Glutamatergic neuron (in vitro differentiated cells): ENCODE measurements around the gene ULBP2. TPM values are rescaled to one million over a fixed set of nuclear protein-coding genes. Genes with fewer than 3 reads are reported as not detected.

Experiments
- DNase-seq: peaks from one replicate; pipeline ENCODE4 v3.0.0; 2022
- H3K27ac Mint-ChIP-seq: one replicate; pipeline ENCODE4 v1.8.0; 2020; ENCODE audit warnings: mild to moderate bottlenecking, mixed read lengths, inconsistent platforms; ENCODE audit not compliant: unreplicated experiment
- H3K27me3 Mint-ChIP-seq: one replicate; pipeline ENCODE4 v1.8.0; 2020; ENCODE audit warnings: mild to moderate bottlenecking, moderate library complexity, mixed read lengths, inconsistent platforms; ENCODE audit not compliant: unreplicated experiment
- H3K36me3 Mint-ChIP-seq: one replicate; pipeline ENCODE4 v1.8.0; 2020; ENCODE audit warnings: mild to moderate bottlenecking, mixed read lengths, inconsistent platforms; ENCODE audit not compliant: unreplicated experiment
- H3K4me1 Mint-ChIP-seq: one replicate; pipeline ENCODE4 v1.8.0; 2020; ENCODE audit warnings: mild to moderate bottlenecking, low read depth, mixed read lengths, inconsistent platforms; ENCODE audit not compliant: unreplicated experiment
- H3K4me3 Mint-ChIP-seq: one replicate; pipeline ENCODE4 v1.8.0; 2020; ENCODE audit warnings: mild to moderate bottlenecking, mixed read lengths, inconsistent platforms; ENCODE audit not compliant: unreplicated experiment
- H3K9me3 Mint-ChIP-seq: one replicate; pipeline ENCODE4 v1.8.0; 2020; ENCODE audit warnings: mild to moderate bottlenecking, moderate library complexity, mixed read lengths, inconsistent platforms; ENCODE audit not compliant: unreplicated experiment
- total RNA-seq: library from RNA; stranded (reverse); fragmentation: NEBNext Ultra II Directional; extraction: Animal tissue kit (Norgen Biotek cat#: 25700); gene quantifications from one replicate; pipeline ENCODE4 v1.2.1, GENCODE V29; 2021; ENCODE audit not compliant: unreplicated experiment
- TF ChIP-seq, protein P1 (sequence below): fragments of 200-600 bp; sonication (generic); IDR thresholded peaks from one replicate; pipeline ENCODE4 v1.5.0; 2021; ENCODE audit not compliant: partially characterized antibody, unreplicated experiment

ULBP2 gene
- total RNA-seq, 1 donor from 2014 or later: 5.4 TPM

DNA sequence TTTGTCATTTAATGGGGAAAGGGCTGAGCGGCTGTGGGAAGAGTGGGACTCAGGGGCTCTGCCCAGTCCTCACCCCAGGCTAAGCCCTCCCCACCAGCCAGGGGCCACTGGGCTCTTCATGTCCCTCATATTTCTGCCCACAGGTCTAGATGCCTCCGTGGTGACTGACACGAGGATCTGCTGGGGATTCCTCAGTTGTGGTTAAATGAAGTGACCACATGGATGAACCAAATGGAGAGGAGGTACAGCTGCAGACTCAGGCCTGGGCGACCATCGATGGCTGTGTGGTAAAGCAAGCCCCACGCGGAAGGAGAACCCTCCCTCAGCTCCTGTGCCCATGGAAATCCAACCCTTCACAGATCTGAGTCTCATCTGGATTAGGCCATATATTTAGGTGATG lies 54.2 kb downstream of the ULBP2 start:
- TF ChIP-seq, protein P1, sequence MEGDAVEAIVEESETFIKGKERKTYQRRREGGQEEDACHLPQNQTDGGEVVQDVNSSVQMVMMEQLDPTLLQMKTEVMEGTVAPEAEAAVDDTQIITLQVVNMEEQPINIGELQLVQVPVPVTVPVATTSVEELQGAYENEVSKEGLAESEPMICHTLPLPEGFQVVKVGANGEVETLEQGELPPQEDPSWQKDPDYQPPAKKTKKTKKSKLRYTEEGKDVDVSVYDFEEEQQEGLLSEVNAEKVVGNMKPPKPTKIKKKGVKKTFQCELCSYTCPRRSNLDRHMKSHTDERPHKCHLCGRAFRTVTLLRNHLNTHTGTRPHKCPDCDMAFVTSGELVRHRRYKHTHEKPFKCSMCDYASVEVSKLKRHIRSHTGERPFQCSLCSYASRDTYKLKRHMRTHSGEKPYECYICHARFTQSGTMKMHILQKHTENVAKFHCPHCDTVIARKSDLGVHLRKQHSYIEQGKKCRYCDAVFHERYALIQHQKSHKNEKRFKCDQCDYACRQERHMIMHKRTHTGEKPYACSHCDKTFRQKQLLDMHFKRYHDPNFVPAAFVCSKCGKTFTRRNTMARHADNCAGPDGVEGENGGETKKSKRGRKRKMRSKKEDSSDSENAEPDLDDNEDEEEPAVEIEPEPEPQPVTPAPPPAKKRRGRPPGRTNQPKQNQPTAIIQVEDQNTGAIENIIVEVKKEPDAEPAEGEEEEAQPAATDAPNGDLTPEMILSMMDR: no peak
- no peaks in the 10 kb centered on the region for H3K9me3 Mint-ChIP-seq
- no peak overlapping the region for H3K27ac Mint-ChIP-seq
- H3K4me1 Mint-ChIP-seq: peaks cover 3% of the 10 kb centered on the region
- no peaks in the 10 kb centered on the region for H3K36me3 Mint-ChIP-seq
- no peak overlapping the region for H3K4me3 Mint-ChIP-seq
- no peak for DNase-seq
- H3K27me3 Mint-ChIP-seq: peaks cover 28% of the 10 kb centered on the region

Other genes with a start within 250 kb of the ULBP2 start
- gene LATS1, start 223.9 kb upstream of the ULBP2 start, total RNA-seq: 31.5 TPM
- 27.6 TPM for gene NUP43, start 195.5 kb upstream of the ULBP2 start, total RNA-seq
- gene PCMT1, start 192.3 kb upstream of the ULBP2 start, total RNA-seq: 147 TPM
- 10.8 TPM for gene LRP11, start 77.7 kb upstream of the ULBP2 start, total RNA-seq
- gene RAET1E, start 43.9 kb upstream of the ULBP2 start, total RNA-seq: not detected
- gene RAET1G, start 18.9 kb upstream of the ULBP2 start, total RNA-seq: not detected
- gene ULBP1, start 21.9 kb downstream of the ULBP2 start, total RNA-seq: 9.3 TPM
- gene RAET1L, start 83.5 kb downstream of the ULBP2 start, total RNA-seq: not detected
- gene ULBP3, start 127.1 kb downstream of the ULBP2 start, total RNA-seq: 7.5 TPM
- 4.1 TPM for gene PPP1R14C, start 201.0 kb downstream of the ULBP2 start, total RNA-seq